ENCODE results near the gene PCNX1.

GRCh38 chr14:71143381-71144290, 236.4 kb downstream of the PCNX1 start:
- TF ChIP-seq USF1 (CRISPR knock-in tag; IDR thresholded peaks at IDR 0.05) (no peak), SNAPC5 (CRISPR knock-in tag; IDR thresholded peaks at IDR 0.05) (no peak), TAF1 (IDR thresholded peaks at IDR 0.05; ENCODE audit: control insufficient read depth, extremely low read depth, insufficient read depth, low read length, severe bottlenecking) (no peak), ZNF780A (CRISPR knock-in tag; IDR thresholded peaks at IDR 0.05) (no peak), JUND (IDR thresholded peaks at IDR 0.05; ENCODE audit: borderline replicate concordance, low read depth, low read length) (peak; percentile 94), JUND (tag; IDR thresholded peaks at IDR 0.05; ENCODE audit: borderline replicate concordance, low read depth, low read length) (peak; percentile 91; the same call in 2 of the 3 replicates)
